HG03342 (cell line): Measurements from ENCODE around the gene ANK3.
A peak's percentile ranks its signal among the peaks of the same experiment; 100 is the strongest.

ENCODE experiments used
- ATAC-seq: cut with Tn5 transposase; IDR thresholded peaks from one replicate; pipeline ENCODE4 v1.9.1; 2021; ENCODE audit warnings: mild to moderate bottlenecking, moderate library complexity; ENCODE audit not compliant: unreplicated experiment

ANK3 gene

DNA sequence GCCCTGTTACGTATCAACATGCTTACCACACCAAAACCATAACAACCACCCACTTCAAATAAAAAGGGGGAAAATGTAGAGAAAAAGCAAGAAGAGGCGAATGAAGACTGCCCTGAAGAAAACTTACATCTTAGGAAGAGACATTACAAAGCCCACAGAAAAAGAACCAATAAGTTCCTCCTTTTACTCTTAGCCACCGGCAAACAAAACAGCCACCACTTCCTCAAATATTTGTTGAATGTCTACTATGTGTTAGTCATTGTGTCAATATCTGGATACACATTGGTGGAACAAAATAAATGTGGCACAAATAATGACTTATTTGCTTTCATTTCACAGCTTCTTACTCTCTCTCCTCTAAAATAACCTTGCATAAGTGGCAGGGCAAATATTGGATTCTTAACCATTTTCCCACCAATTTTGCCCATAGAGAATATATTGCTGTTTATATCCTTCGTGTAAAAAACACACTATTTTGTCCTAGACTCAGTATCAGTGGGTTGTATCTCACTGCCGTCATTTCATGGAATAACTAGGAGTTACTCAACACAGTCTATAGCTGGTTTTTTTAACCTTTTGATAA is 106.8 kb downstream of the ANK3 start:
- ATAC-seq, result no peak

DNA sequence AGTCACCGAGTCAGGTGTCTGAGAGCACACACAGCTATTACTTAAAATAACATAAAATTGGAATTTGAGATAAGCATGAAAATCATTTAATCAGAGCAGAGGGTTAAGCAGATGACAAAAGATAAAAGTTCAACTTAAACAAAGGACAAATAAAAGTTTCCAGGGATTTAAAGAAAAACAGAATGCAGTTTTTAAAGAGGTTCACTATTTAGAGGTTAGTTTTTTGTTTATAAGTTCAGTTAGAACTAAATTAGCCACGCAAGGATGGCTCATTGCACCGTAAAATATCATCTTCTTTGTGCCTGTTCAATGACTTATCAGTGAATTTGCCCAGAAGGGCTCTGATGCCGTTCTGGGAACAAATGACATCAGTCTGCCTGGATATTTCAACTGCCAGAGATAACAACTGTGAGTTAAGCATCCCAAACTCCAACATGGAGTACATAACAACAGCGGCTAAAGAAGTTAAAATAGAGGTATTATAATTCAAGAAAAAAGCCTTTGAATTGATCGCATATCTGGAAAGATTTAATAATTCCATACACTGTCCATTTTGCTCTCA is 107.8 kb downstream of the ANK3 start:
- no peak for ATAC-seq

DNA sequence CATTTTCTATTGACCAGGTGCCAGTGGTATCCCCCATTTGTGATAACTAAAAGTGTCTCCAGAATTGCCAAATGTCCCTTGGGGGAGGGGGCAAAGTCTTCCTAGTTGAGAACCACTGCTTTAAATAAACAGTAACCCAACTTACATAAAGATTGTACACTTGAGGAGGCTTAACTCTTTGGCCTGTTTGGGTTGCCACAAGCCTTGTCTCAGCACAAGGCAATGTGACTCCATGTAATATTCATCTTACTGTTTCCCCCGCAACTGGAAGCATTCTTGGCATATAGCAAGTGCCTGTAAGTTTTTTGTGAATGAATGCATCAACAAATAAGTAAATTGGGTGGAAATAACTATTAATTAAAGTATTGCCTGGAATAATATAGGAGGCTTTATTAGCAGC is 108.3 kb downstream of the ANK3 start:
- no peak for ATAC-seq

DNA sequence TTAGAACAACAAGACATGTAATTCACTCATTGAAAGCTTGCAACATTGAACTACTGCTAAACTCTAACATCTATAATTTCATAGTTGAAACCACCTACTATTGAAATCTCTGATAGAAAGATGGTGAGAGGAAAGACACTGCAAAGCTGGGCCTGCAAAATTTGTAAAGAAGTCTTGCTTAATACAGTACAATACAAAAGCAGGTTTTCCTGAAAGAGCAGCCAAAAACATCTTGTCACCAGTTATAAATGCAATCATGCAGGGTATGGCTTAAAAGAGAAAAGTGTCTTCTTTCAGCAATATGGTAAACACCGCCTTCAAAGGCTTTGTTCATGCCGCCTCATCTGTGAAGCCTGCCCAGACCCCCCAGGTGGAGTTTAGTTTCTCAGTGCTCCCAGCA is 109.2 kb downstream of the ANK3 start:
- no peak for ATAC-seq

DNA sequence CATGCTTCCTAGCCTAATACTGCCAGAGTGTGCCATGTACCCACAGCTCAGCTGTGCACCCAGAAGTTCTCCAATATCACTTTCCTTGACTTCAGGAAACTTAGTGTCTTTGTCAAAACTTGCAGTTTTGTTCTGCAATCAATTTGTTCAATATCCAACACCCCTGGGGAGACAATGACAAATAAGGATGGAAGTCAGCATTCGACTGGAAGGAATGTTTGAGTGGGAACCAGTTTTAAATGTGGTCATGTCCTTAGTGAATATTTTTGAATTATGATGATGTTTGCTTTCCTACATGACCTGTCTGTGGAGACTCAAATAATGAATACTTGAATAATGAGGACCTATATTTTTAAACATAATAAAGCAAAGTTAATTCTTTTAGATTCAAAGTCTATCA is 112.0 kb downstream of the ANK3 start:
- ATAC-seq, result no peak

DNA sequence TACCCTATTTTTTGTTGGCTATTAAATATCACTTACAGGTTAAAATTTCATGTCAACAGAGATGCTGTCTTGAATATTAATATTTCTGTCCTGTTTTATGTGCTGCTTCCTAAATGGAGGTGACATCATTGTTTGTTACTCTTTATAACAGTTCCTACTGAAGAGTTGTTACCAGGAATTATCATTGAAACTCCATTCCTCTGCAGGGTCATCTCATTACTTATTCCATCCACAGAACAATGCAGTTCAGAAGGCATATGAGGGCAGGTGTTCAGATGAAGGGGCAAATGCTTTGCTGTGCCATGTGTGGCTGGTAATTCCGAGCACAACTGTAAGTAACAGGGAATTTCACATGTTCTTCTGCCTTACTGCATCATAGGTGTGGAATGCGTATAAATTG is 113.4 kb downstream of the ANK3 start:
- no peak for ATAC-seq

DNA sequence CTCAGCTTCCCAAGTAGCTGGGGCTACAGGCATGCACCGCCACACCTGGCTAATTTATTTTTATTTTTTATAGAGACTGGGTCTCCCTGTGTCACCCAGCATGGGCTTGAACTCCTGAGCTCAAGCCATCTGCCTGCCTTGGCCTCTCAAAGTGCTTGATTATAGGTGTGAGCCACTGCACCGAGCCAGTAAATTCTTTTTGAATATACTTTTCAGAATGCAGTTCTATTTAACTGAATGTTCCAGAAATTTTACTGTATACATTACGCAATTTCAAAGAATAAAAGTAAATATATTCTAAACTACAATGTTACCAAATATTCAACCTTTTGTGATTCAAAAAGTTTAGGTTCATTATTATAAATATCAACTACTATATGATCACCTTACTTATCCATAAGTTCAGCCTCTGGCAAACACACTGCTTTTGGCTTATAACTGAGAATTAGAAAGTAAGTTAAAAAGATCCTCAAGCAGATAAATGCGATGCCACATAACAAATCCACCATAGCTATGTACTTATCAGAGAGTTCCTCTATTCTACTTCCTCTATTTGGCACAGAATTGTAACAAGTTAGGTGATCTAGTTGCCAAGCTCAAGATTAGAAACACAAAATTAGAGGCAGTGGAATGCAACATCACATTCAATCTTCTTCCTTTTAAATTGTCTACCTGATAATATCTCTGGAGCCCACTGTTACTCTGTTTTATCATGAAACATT is 118.2 kb downstream of the ANK3 start:
- no peak for ATAC-seq

DNA sequence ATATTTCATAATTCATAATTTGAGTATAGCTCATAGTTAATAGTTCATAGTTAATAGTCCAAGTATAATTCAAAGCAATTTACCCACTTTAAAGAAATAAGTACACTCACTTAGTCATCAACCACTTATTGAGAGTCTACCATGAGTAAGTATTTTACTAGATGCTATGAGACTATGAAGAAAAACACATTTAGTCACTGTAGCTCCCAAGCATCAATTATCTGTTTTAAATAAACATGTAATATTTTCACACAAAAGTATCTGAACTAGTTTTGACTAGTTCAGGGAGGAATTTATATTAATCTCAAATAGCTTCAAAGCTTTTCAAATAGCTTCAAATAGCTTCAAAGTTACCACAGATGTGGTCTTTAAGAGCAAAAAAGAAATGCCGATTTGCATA is 119.2 kb downstream of the ANK3 start:
- no peak for ATAC-seq

DNA sequence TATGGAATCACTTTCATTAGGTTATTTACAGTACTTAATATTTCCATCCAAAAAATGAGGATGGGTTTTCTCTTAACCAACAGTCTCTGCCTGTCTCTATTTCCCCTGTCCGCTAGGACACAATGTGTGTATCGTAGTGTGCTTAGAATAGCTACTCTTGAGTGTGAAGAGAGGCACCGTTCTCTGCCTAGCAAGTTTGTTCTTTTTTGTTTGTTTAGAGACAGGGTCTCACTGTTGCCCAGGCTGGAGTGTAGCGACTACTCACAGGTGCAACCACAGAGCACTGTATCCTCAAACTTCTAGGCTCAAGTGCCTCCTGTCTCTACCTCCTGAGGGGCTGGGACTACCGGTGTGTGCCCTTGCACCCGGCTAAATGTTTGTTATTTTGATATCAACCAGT is 121.9 kb downstream of the ANK3 start:
- ATAC-seq, result no peak

DNA sequence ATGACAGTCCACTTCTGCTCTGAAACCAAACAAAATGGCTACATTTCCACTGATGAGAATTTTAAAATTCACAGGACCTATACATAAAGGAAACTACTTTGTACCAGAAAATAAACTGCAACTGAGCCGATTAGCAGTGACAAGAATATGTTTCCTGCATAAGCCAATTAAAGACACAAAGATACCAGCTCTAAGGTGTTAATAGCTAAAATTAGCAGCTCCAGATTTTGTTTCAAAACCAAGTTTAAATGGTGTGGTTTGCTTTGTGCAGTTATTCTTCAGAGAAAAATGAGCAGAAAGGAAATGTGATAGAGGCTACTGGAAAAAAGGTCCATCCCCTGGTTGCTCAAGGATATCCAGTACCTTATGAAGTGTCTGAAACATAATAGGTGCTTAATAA is 123.2 kb downstream of the ANK3 start:
- no peak for ATAC-seq

DNA sequence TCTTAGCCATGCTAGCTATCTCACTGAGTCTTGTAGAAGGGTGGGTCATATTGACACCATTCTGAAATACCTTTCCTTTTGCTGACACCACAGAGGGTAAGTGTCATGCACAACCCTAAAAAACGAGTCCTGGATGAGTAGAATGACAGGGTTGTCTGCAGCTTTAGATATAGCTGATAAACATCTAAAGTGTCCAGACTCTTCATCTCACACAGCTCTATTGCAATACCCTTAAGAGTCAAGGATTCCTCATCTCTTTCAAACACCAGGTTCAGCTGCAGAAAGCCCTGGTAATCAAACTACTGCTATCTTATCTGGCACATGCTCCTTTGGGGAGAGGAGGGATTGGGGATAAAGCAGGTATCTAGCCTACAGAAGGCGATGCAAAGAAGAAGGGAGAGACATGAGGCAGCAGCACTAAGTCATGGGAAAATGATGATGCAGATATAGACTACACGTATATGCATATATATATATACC is 127.0 kb downstream of the ANK3 start:
- ATAC-seq, result no peak

DNA sequence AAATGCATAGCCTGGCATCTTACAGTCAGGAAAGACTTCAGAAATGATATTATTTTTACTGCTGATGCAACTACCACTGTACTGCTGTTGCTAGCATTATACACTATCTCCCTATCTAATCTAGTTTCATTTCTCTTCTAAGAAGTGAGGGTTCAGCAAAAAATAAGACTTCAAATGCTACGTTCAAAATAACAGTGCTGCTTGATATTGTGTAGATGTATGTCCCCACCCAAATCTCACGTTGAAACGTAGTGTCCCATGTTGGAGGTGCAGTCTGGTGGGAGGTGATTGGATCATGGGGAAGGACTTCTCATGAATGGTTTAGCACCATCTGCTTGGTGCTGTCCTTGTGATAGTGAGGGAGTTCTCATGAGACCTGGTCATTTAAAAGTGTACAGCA is 129.4 kb downstream of the ANK3 start:
- no peak for ATAC-seq

DNA sequence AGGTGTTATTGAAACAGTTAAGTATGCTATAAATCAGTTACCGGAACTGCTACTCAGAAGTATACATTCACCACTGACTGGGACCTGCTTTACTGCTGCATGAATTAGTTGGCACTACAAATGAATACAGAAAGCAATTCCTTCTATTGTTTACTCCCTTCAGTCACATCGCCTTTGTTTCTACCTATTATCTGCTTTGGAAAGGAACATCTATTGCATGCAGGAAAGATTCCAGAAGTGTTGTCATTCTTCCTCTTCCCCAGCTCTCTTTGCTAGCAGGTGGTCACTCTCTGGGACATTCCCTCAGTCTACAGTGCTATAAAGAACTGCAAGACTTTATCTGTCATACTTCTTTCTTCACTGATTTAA is 131.3 kb downstream of the ANK3 start:
- no peak for ATAC-seq

DNA sequence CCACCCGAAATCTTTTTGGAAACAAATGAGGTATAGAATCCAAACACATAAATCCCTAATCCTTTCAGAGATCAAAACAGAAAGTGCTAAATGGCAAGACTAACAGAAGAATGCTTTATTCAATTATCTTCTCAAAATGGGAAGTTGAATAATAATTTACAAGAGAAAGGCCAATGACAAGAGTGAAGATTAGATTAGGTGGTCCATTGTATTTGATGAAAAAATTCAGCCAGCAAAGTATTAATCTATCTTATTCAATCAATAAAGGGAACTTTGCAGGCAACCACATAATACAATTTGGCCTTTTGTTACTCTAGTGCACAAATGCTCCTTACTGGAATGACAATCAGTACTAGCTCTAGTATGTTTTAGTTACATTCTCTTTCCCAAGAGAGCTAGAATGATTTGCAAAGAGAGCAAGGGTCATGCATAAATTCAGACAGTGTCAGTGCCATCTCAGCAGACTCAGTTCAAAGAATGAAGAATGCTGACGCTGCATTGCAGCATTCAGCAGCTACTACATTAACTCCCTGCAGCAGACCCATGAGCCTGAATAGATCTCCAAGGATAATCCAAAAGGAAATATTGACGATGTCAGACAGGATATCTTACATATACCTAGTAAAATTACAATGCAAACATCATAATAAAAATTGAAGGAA is 131.8 kb downstream of the ANK3 start:
- ATAC-seq, result no peak

DNA sequence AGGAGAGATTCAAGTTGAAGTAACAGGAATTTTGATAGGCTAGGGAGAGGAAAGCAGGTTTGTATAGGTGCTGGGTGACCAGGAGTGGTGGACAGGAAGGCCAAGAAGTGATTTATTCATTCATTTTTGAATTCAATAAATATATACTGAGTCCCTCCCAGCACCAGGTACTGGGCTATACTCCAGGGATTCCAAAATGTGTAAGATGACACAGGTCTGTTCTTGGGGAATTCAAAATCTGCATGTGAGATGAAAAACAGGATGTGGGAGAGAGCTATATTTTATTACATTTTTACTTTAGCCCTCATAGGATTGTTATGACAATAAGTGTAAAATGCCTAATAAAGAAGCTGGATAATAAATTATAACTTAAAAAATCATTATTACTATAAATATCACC is 134.9 kb downstream of the ANK3 start:
- no peak for ATAC-seq

DNA sequence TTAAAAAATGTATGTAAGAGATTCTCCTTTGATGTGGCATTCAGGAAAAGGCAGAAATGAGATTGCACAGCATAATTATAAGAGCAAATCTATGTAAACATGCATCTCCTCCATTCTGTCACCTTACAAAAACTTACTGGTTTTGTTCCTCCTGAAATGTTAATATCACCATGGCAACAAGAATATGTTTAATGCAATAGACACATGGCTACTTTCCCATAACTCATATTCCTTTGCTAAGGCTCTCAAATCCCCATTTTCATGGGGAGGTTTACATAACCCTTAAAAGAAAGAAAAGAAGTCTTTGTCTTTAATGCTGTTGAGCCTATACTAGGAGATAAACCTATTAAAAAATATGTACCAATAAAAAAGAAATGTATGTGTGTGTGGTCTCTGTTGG is 136.2 kb downstream of the ANK3 start:
- no peak for ATAC-seq

DNA sequence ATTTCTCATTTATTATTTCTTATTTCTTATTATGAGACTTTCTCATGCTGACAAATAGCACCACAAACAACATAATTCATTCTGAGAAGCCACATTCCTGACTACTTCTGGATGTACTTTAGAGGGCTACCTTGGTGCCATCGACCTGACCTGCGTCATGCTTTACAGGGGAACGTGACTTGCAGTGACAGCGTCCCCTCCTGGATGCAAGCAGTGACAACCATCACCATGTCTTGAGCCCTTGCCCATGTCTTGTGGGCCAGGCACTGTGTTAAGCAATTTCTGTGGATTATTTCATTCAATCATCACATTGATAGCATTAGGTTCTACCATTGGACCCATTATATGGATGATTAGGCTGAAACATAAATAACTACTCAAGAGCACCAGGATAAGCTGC is 137.0 kb downstream of the ANK3 start:
- no peak for ATAC-seq

DNA sequence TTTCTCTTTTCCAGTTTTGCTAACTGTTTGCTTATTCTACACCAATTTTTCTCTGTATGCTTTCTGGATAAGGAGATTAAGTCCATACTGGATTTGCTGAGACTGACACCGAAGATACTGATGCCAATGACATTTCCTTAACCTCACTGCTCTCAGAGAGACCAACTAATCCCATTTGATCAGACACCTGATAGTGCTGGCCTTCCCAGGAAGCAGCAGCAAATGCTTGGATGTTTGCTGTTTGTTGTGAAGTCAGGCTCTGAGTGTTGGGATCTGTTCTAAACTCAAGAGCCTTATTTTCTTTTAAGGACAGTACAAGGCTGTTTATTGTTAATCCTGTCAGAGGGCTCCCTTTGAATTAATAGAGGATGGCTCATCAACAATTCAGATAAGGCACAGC is 143.3 kb downstream of the ANK3 start:
- ATAC-seq, result no peak

DNA sequence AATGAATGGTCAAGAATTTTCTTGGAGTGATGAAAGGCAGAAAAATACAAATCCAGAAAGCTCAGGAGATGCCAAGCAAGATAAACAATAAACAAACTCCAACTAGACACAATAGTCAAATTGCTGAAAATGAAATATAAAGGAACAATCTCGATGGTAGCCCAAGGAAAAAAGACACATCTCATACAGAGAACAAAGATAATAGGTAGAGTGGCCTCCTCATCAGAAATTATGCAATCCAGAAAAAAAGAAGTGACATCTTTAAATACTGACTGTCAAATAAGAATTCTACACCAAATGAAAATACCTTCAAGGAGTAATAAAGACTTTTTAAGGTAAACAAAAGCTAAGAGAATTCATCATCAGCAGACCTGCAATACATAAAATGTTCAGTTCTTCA is 150.4 kb downstream of the ANK3 start:
- ATAC-seq, result no peak

DNA sequence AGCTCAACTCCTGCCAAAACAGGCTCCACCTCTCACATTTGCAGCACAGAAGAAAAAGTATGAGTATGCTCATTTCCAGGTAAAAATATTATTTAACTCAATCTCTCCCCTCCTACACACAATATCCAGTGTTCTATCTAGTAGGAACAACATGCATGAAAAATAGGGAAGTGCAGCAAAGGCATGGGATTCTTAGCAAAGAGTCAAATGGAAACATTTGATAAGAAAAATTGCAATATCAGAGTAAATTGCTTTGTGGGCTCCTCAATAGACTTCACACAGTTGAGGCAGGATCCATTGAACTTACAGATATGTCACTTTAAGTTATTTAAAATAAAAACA is 150.9 kb downstream of the ANK3 start:
- no peak for ATAC-seq

DNA sequence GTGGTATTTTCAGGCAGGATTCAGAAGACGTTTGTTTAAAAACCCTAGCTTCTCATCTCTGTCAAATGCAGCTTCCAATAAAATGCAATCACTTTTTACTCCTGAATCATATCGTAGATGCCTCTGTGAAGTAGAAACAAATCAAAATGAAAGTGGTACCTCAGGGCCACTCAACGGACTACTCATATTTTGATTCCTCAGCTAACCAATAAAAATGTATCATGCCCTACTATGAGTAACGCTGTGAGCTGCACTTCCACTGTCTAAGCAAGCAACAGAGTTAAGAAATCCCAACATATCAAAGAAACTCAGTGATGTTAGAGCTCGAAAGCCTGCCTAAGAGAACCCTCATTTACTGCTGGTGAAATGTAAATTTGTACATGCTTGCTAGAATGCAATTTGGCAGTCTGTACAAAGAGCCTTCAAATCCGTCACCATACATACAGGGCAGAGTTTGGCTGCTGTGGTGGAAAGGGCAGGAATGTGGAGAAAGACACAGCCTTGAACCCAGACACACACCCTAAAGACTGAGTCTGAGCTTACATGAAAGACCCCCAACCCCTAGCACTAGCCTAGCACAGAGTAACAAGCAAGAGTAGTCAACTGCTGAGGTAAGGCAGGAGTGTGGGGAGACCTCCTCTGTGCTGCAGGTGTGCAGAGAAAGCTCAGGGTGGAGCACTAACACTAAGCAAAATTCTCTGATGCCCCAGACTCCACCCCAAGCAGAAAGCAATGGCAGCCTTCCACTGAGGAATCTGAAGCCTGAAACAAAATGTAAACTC is 151.5 kb downstream of the ANK3 start:
- peak; percentile 46 for ATAC-seq
